HepG2 (cell line): Measurements from ENCODE around the gene LTB4R. TPM values are rescaled to one million over a fixed set of nuclear protein-coding genes. Genes with fewer than 3 reads are reported as not detected.

Source experiments
- ATAC-seq: fragments of 200-7000 bp; cut with Tn5 transposase; 3 replicates; pipeline ENCODE4 v1.9.1; 2020; ENCODE audit warnings: mild to moderate bottlenecking, moderate library complexity
- BruUV-seq: library from RNA; stranded (reverse); fragments of 400-500 nt; replicated peaks from 2 replicates; lab custom pipeline; 2021; lab: Mats Ljungman, UMichigan
- CTCF ChIA-PET: fragments of 300-600 bp; formaldehyde crosslinking; extraction: SDS; loops from one replicate; lab custom pipeline; 2021; ENCODE audit warnings: low total read pairs, inconsistent platforms, low intra/inter-chr PET ratio; lab: Yijun Ruan, JAX
- POLR2A ChIA-PET: fragments of 350-600 bp; sonication (Branson Sonifier 250); formaldehyde crosslinking; loops from one replicate; lab custom pipeline; 2020; ENCODE audit warnings: antibody characterized with exemption, inconsistent platforms; lab: Yijun Ruan, JAX
- DNase-seq: peaks from one replicate; pipeline ENCODE4 v3.0.0-alpha.2; 2015; ENCODE audit warnings: low spot score
- FAIRE-seq: peaks from 3 replicates; lab custom pipeline; 2011; peaks lifted over from hg19 to GRCh38; lab: Jason Lieb, UNC
- H2AFZ ChIP-seq: one replicate; pipeline ENCODE4 v1.6.1; 2011; ENCODE audit warnings: low read length, inconsistent platforms
- H3K27ac ChIP-seq: fragments of 300-600 bp; 3 replicates; pipeline ENCODE4 v1.8.0; 2011; ENCODE audit warnings: mixed run types, mild to moderate bottlenecking, mixed read lengths, low read length, inconsistent platforms; ENCODE audit not compliant: insufficient read depth; ENCODE audit errors: extremely low read length
- H3K27me3 ChIP-seq, 2 experiments: fragments of 200-600 bp in 1 of 2; 2 replicates in 1 of 2; 3 replicates in 1 of 2; pipeline versions ENCODE4 v1.6.0 to v1.8.0; 2011; ENCODE audit warnings: low read length in 2 of 2, mild to moderate bottlenecking in 2 of 2, moderate library complexity in 2 of 2, inconsistent platforms in 1 of 2; ENCODE audit not compliant: insufficient read depth in 2 of 2, control insufficient read depth in 1 of 2
- H3K36me3 ChIP-seq, 2 experiments: fragments of 200-600 bp in 1 of 2; replicated peaks in 1 of 2; 2 replicates in 1 of 2; 3 replicates in 1 of 2; pipeline versions ENCODE4 v1.5.1 to v1.8.0; 2011; ENCODE audit warnings: low read length in 2 of 2, inconsistent platforms in 1 of 2; ENCODE audit not compliant: insufficient read depth in 2 of 2, control insufficient read depth in 1 of 2
- H3K4me1 ChIP-seq: 2 replicates; pipeline ENCODE4 v1.5.1; 2012; ENCODE audit warnings: low read length, inconsistent platforms; ENCODE audit not compliant: insufficient read depth
- H3K4me2 ChIP-seq: 2 replicates; pipeline ENCODE4 v1.6.0; 2011; ENCODE audit warnings: low read depth, low read length, inconsistent platforms
- H3K4me3 ChIP-seq, 3 experiments: fragments of 200-600 bp in 1 of 3; sonication (generic), shearing (Covaris generic) in 1 of 3; replicated peaks in 1 of 3; 2 replicates each; pipeline ENCODE4 v1.5.1; 2011 to 2016; ENCODE audit warnings: low read length in 3 of 3, inconsistent platforms in 2 of 3, low read depth in 2 of 3, mild to moderate bottlenecking in 2 of 3, control low read depth in 1 of 3, mixed read lengths in 1 of 3; ENCODE audit not compliant: insufficient read depth in 1 of 3
- H3K79me2 ChIP-seq: one replicate; pipeline ENCODE4 v1.6.1; 2011; ENCODE audit warnings: low read length, inconsistent platforms; ENCODE audit not compliant: insufficient read depth
- H3K9ac ChIP-seq: 2 replicates; pipeline ENCODE4 v1.6.0; 2011; ENCODE audit warnings: mild to moderate bottlenecking, low read depth, low read length, inconsistent platforms; ENCODE audit not compliant: insufficient read depth
- H3K9me3 ChIP-seq: 2 replicates; pipeline ENCODE4 v1.5.1; 2012; ENCODE audit warnings: mild to moderate bottlenecking, low read length
- H4K20me1 ChIP-seq: 2 replicates; pipeline ENCODE4 v1.6.0; 2011; ENCODE audit warnings: inconsistent platforms, mild to moderate bottlenecking, low read length, moderate library complexity; ENCODE audit not compliant: insufficient read depth
- AGO2 ChIP-seq: fragments of 200-400 bp; formaldehyde crosslinking; optimal IDR thresholded peaks from 2 replicates; pipeline ENCODE3; 2017; ENCODE audit warnings: mild to moderate bottlenecking, low read depth, low read length, moderate library complexity
- ARNT ChIP-seq: fragments of 450-650 bp; IDR thresholded peaks from 2 replicates; pipeline ENCODE4 v1.6.1; 2017
- ERF ChIP-seq: IDR thresholded peaks from 2 replicates; pipeline ENCODE4 v1.6.1; 2018; ENCODE audit warnings: missing biosample characterization, missing genetic modification reagents
- HMG20A ChIP-seq: IDR thresholded peaks from 2 replicates; pipeline ENCODE4 v1.6.1; 2016; ENCODE audit warnings: borderline replicate concordance
- HNF1A ChIP-seq, 2 experiments: sonication (generic) in 1 of 2; formaldehyde crosslinking in 1 of 2; IDR thresholded peaks; 2 replicates each; pipeline versions ENCODE4 v1.4.0 to v1.6.1; 2016 to 2020; ENCODE audit warnings: borderline replicate concordance in 1 of 2, low read depth in 1 of 2, mild to moderate bottlenecking in 1 of 2, missing genetic modification reagents in 1 of 2
- KDM5A ChIP-seq: fragments of 200-600 bp; sonication (generic); IDR thresholded peaks from 2 replicates; pipeline ENCODE4 v1.7.0; 2018; ENCODE audit warnings: antibody characterized with exemption, mild to moderate bottlenecking, low read length, borderline replicate concordance
- KMT2A ChIP-seq: sonication (generic); formaldehyde crosslinking; IDR thresholded peaks from 2 replicates; pipeline ENCODE4 v1.4.0; 2020; ENCODE audit warnings: missing genetic modification reagents
- MLLT10 ChIP-seq: sonication (generic); formaldehyde crosslinking; IDR thresholded peaks from 2 replicates; pipeline ENCODE4 v1.4.0; 2020; ENCODE audit warnings: missing genetic modification reagents
- MYC ChIP-seq: sonication (generic); formaldehyde crosslinking; IDR thresholded peaks from 2 replicates; pipeline ENCODE4 v1.9.0; 2021; ENCODE audit warnings: missing genetic modification reagents, borderline replicate concordance
- NFIB ChIP-seq: sonication (generic); formaldehyde crosslinking; IDR thresholded peaks from 2 replicates; pipeline ENCODE4 v1.9.0; 2021; ENCODE audit warnings: missing genetic modification reagents, mild to moderate bottlenecking, borderline replicate concordance
- NFIC ChIP-seq: IDR thresholded peaks from 2 replicates; pipeline ENCODE4 v1.6.1; 2012; ENCODE audit warnings: mild to moderate bottlenecking, low read length, inconsistent platforms
- RBM39 ChIP-seq: fragments of 200-400 bp; formaldehyde crosslinking; IDR thresholded peaks from one replicate; pipeline ENCODE4 v1.6.1; 2018; ENCODE audit warnings: antibody characterized with exemption, mild to moderate bottlenecking, low read depth, low read length; ENCODE audit not compliant: poor library complexity, severe bottlenecking
- ZBTB14 ChIP-seq: sonication (generic); formaldehyde crosslinking; IDR thresholded peaks from 2 replicates; pipeline ENCODE4 v1.4.0; 2020; ENCODE audit warnings: missing genetic modification reagents
- ZFP1 ChIP-seq: IDR thresholded peaks from 2 replicates; pipeline ENCODE4 v1.6.1; 2016
- ZNF224 ChIP-seq: sonication (generic); formaldehyde crosslinking; IDR thresholded peaks from 2 replicates; pipeline ENCODE4 v1.5.0; 2020; ENCODE audit warnings: mild to moderate bottlenecking, missing genetic modification reagents
- ZNF724P ChIP-seq: sonication (generic); formaldehyde crosslinking; IDR thresholded peaks from 2 replicates; pipeline ENCODE4 v1.8.0; 2022; ENCODE audit warnings: missing genetic modification reagents, borderline replicate concordance
- ZNF761 ChIP-seq: sonication (generic); formaldehyde crosslinking; conservative IDR thresholded peaks from 2 replicates; pipeline ENCODE4 v1.4.0; 2020; ENCODE audit warnings: mild to moderate bottlenecking, missing genetic modification reagents
- WGBS: methylation state at CpG from one replicate; pipeline ENCODE4 v1.1.6; 2017; ENCODE audit warnings: low lambda C conversion rate; 5-methylcytosine and 5-hydroxymethylcytosine counted together
- in situ Hi-C: cut with HindIII; loops from 2 replicates; pipeline ENCODE4 v1.10.0; 2017; ENCODE audit warnings: low pct_unique_long_range_greater_than_20kb; ENCODE audit not compliant: extremely low pct_ligation_motif_present
- intact Hi-C: fragments of 100-400 bp; cut with micrococcal nuclease; formaldehyde crosslinking; loops from one replicate; pipeline ENCODE4 v1.10.0; 2022; ENCODE audit not compliant: unreplicated experiment
- polyA plus RNA-seq, 8 experiments: library from polyadenylated mRNA; depleted of rRNA in 3 of 8; stranded (reverse) in 7 of 8; unstranded in 1 of 8; fragments of >200 nt; fragmentation: Illumina TruSeq in 4 of 8; extraction: Trizol in 4 of 8; gene quantifications; 2 replicates each; pipeline versions ENCODE4 v1.2.1 to v1.2.3, GENCODE V29; 2011 to 2016; ENCODE audit warnings: low read depth in 4 of 8, missing spikeins in 1 of 8, mixed read lengths in 1 of 8; ENCODE audit not compliant: insufficient read depth in 1 of 8
- total RNA-seq, 5 experiments: library from RNA; depleted of rRNA; stranded (reverse); fragments of >200 nt; fragmentation: Illumina TruSeq; extraction: Trizol; gene quantifications; 2 replicates each; pipeline ENCODE4 v1.2.3, GENCODE V29; 2016; ENCODE audit warnings: low read depth in 1 of 5

Gene LTB4R
- total and polyA plus RNA-seq, 2 of the 13 experiments (the other 11 are each of a cell fraction or from before 2014, with no cell fraction given): 3.2 to 8.2 TPM

- TF ChIP-seq HNF1A (IDR thresholded peaks at IDR 0.05; ENCODE audit: low read depth) (no peak), HNF1A (CRISPR knock-in tag; IDR thresholded peaks at IDR 0.05; ENCODE audit: borderline replicate concordance) (no peak), KDM5A (no peak), ZNF224 (CRISPR knock-in tag) (no peak), NFIC (no peak), NFIB (CRISPR knock-in tag) (0 out of 2 replicates have a peak, but pooled peaks have one; percentile 77), MLLT10 (CRISPR knock-in tag) (no peak), MYC (CRISPR knock-in tag) (no peak)
- TF ChIP-seq, all 625 proteins: peak for 3
These were observed 37.2 kb upstream of the LTB4R start (continued) for GRCh38 chr14:24274101-24274543.

- Histone ChIP-seq H3K79me2 (peaks cover 2% of the 10 kb centered on the region), H4K20me1 (no peaks in the 10 kb centered on the region), H3K4me2 (no peak overlapping the region), H3K27ac (no peak overlapping the region), H3K4me3 (no peak overlapping the region), H3K36me3 (no peaks in the 10 kb centered on the region), H3K27me3 (no peaks in the 10 kb centered on the region), H3K9me3 (no peaks in the 10 kb centered on the region), H3K4me1 (peaks cover 9% of the 10 kb centered on the region), H2AFZ (no peak overlapping the region), H3K9ac (no peak overlapping the region)
- ChIA-PET CTCF (no interaction called here), POLR2A (no interaction called here)
- 96% methylated on average over 6 of the region's 6 CpGs for WGBS
- TF ChIP-seq ARNT (no peak), KMT2A (CRISPR knock-in tag) (no peak), ZNF761 (no peak), ZFP1 (CRISPR knock-in tag) (no peak), ZNF724P (no peak), RBM39 (no peak), AGO2 (no peak), ERF (CRISPR knock-in tag) (no peak), HMG20A (CRISPR knock-in tag) (no peak), ZBTB14 (CRISPR knock-in tag) (no peak)
- in situ Hi-C loops: no loop called here
- intact Hi-C loops: no loop called here
- no TSS peak for BruUV-seq
- DNase-seq: no peak
- no peak for ATAC-seq
- no peak for FAIRE-seq
These were observed 34.2 kb upstream of the LTB4R start for GRCh38 chr14:24277071-24277470.
